Measurements from ENCODE around the gene FMN2. TPM values are rescaled to one million over a fixed set of nuclear protein-coding genes. Genes with fewer than 3 reads are reported as not detected.

The FMN2 gene
- total RNA-seq, 1 donor from 2014 or later: 1.7 TPM

- Histone ChIP-seq H3K4me2 (no peak overlapping the region), H3K4me3 (no peak overlapping the region), H3K36me3 (no peaks in the 10 kb centered on the region), H2AFZ (replicated peaks) (no peak overlapping the region), H3K4me1 (peaks cover 4% of the 10 kb centered on the region), H3K79me2 (ENCODE audit: low read depth) (no peaks in the 10 kb centered on the region), H3F3A (ENCODE audit: low read depth) (no peaks in the 10 kb centered on the region), H3K9me3 (ENCODE audit: low read depth) (no peaks in the 10 kb centered on the region), H3K9ac (no peak overlapping the region), H3K27ac (no peak overlapping the region), H3K27me3 (no peaks in the 10 kb centered on the region), H4K20me1 (ENCODE audit: low read depth) (no peaks in the 10 kb centered on the region)
- H3K36me3 Mint-ChIP-seq: peaks cover 6% of the 10 kb centered on the region
- H3K27me3 Mint-ChIP-seq (ENCODE audit: insufficient read depth, low read depth): no peaks in the 10 kb centered on the region
- H3K9me3 Mint-ChIP-seq: no peaks in the 10 kb centered on the region
- peaks cover 22% of the 10 kb centered on the region for H3K4me1 Mint-ChIP-seq
- H3K4me3 Mint-ChIP-seq: no peak overlapping the region
- no peak overlapping the region for H3K27ac Mint-ChIP-seq
- DNase-seq (ENCODE audit: low spot score): peak; percentile 15
- TF ChIP-seq EZH2 (IDR thresholded peaks at IDR 0.05) (no peak), EZH2phosphoT487 (IDR thresholded peaks at IDR 0.05) (no peak)
- TF ChIP-seq, protein P1, sequence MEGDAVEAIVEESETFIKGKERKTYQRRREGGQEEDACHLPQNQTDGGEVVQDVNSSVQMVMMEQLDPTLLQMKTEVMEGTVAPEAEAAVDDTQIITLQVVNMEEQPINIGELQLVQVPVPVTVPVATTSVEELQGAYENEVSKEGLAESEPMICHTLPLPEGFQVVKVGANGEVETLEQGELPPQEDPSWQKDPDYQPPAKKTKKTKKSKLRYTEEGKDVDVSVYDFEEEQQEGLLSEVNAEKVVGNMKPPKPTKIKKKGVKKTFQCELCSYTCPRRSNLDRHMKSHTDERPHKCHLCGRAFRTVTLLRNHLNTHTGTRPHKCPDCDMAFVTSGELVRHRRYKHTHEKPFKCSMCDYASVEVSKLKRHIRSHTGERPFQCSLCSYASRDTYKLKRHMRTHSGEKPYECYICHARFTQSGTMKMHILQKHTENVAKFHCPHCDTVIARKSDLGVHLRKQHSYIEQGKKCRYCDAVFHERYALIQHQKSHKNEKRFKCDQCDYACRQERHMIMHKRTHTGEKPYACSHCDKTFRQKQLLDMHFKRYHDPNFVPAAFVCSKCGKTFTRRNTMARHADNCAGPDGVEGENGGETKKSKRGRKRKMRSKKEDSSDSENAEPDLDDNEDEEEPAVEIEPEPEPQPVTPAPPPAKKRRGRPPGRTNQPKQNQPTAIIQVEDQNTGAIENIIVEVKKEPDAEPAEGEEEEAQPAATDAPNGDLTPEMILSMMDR (IDR thresholded peaks at IDR 0.05): no peak
Measured at GRCh38 chr1:240399381-240399780, 307.7 kb downstream of the FMN2 start.

- Mint-ChIP-seq H3K27me3 (ENCODE audit: insufficient read depth, low read depth) (no peaks in the 10 kb centered on the region), H3K27ac (no peak overlapping the region), H3K9me3 (no peaks in the 10 kb centered on the region), H3K4me1 (peaks cover 17% of the 10 kb centered on the region), H3K4me3 (no peak overlapping the region), H3K36me3 (peaks cover 3% of the 10 kb centered on the region)
- TF ChIP-seq EZH2phosphoT487 (IDR thresholded peaks at IDR 0.05): no peak
- TF ChIP-seq, protein P1 (IDR thresholded peaks at IDR 0.05): no peak
- TF ChIP-seq EZH2 (IDR thresholded peaks at IDR 0.05): no peak
- Histone ChIP-seq H3K9me3 (ENCODE audit: low read depth) (no peaks in the 10 kb centered on the region), H3K4me1 (peaks cover 4% of the 10 kb centered on the region), H3K4me2 (no peak overlapping the region), H4K20me1 (ENCODE audit: low read depth) (no peaks in the 10 kb centered on the region), H3K36me3 (no peaks in the 10 kb centered on the region), H3K9ac (no peak overlapping the region), H3K4me3 (no peak overlapping the region), H2AFZ (replicated peaks) (no peak overlapping the region), H3F3A (ENCODE audit: low read depth) (no peaks in the 10 kb centered on the region), H3K27me3 (no peaks in the 10 kb centered on the region), H3K79me2 (ENCODE audit: low read depth) (no peaks in the 10 kb centered on the region), H3K27ac (no peak overlapping the region)
- DNase-seq (ENCODE audit: low spot score): no peak
Measured at GRCh38 chr1:240401731-240402130, 310.0 kb downstream of the FMN2 start.

- Histone ChIP-seq H3K9me3 (ENCODE audit: low read depth) (no peaks in the 10 kb centered on the region), H3F3A (ENCODE audit: low read depth) (no peaks in the 10 kb centered on the region), H3K4me1 (peaks cover 4% of the 10 kb centered on the region), H3K79me2 (ENCODE audit: low read depth) (no peaks in the 10 kb centered on the region), H3K27me3 (no peaks in the 10 kb centered on the region), H3K4me3 (no peak overlapping the region), H3K36me3 (no peaks in the 10 kb centered on the region), H3K27ac (no peak overlapping the region), H2AFZ (replicated peaks) (no peak overlapping the region), H4K20me1 (ENCODE audit: low read depth) (no peaks in the 10 kb centered on the region), H3K4me2 (no peak overlapping the region), H3K9ac (no peak overlapping the region)
- Mint-ChIP-seq H3K4me3 (no peak overlapping the region), H3K4me1 (peaks cover 17% of the 10 kb centered on the region), H3K27ac (no peak overlapping the region), H3K27me3 (ENCODE audit: insufficient read depth, low read depth) (no peaks in the 10 kb centered on the region), H3K36me3 (peaks cover 2% of the 10 kb centered on the region), H3K9me3 (no peaks in the 10 kb centered on the region)
- DNase-seq (ENCODE audit: low spot score): no peak
- TF ChIP-seq EZH2phosphoT487 (IDR thresholded peaks at IDR 0.05) (no peak), EZH2 (IDR thresholded peaks at IDR 0.05) (no peak)
- TF ChIP-seq, protein P1 (IDR thresholded peaks at IDR 0.05): no peak
Measured at GRCh38 chr1:240402326-240402725, 310.6 kb downstream of the FMN2 start.
